Cardiac muscle cell (in vitro differentiated cells and primary cell): ENCODE results near the gene RCN1. TPM values are rescaled to one million over a fixed set of nuclear protein-coding genes. Genes with fewer than 3 reads are reported as not detected.

ENCODE experiments used
- DNase-seq, 2 donors: peaks; one replicate each; pipeline versions ENCODE4 v3.0.0 to v3.0.0-alpha.2; 2010 to 2017; ENCODE audit warnings: low read depth in 1 of 2, low spot score in 1 of 2
- H3K27ac ChIP-seq: fragments of 200-600 bp; sonication (generic); 2 replicates; pipeline ENCODE4 v1.5.1; 2016
- H3K27me3 ChIP-seq: fragments of 200-600 bp; sonication (generic); 2 replicates; pipeline ENCODE4 v1.6.0; 2016; ENCODE audit warnings: control low read depth
- H3K36me3 ChIP-seq: fragments of 200-600 bp; sonication (generic); 2 replicates; pipeline ENCODE4 v1.5.1; 2016; ENCODE audit warnings: control low read depth
- H3K4me1 ChIP-seq: fragments of 200-600 bp; sonication (generic); 2 replicates; pipeline ENCODE4 v1.8.1; 2017; ENCODE audit warnings: low read depth, mild to moderate bottlenecking, mixed run types
- H3K4me3 ChIP-seq: fragments of 200-600 bp; sonication (generic); 2 replicates; pipeline ENCODE4 v1.5.1; 2016; ENCODE audit warnings: mild to moderate bottlenecking
- H3K9me3 ChIP-seq: fragments of 200-600 bp; sonication (generic); 2 replicates; pipeline ENCODE4 v1.5.1; 2017; ENCODE audit warnings: low read depth, mild to moderate bottlenecking, control low read depth
- CTCF ChIP-seq: IDR thresholded peaks from 2 replicates; pipeline ENCODE4 v1.5.1; 2012; ENCODE audit warnings: low read depth, mild to moderate bottlenecking, low read length
- polyA plus RNA-seq: library from polyadenylated mRNA; unstranded; fragments of >200 nt; fragmentation: Nextera tagmentation; extraction: Ambion mirVana; gene quantifications from 2 replicates; pipeline ENCODE4 v1.2.1, GENCODE V29; 2016
- total RNA-seq: library from RNA; depleted of rRNA; stranded (reverse); fragments of >200 nt; gene quantifications from 2 replicates; pipeline ENCODE4 v1.2.3, GENCODE V29; 2016

Gene RCN1
- total and polyA plus RNA-seq, 2 experiments from 2014 or later: 64.5 to 125 TPM

DNA sequence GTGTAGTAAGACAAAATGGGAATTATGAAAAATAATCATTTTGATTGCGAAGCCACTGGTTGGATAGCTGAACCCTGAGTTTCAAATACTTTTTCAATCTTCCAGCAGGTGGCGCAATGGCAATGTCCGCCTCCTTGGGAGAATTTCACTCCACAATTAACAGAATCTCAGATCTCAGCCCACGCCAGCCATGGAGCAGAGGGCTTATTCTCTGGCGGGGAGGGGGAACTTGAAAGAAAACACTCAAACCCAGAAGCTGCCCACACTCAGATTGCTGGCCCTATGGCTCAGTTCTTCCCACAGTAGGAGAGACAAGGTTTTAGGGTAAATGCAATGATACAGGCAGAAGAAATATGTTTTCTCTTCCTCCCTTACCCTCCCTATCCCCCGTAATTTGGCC is 38.7 kb upstream of the RCN1 start:
- Histone ChIP-seq H3K9me3 (no peaks in the 10 kb centered on the region), H3K4me1 (no peaks in the 10 kb centered on the region), H3K27ac (no peak overlapping the region), H3K4me3 (no peak overlapping the region), H3K36me3 (no peaks in the 10 kb centered on the region), H3K27me3 (peaks cover 26% of the 10 kb centered on the region)
- TF ChIP-seq CTCF: peak; percentile 62
- peak; percentile 73 to 76 for DNase-seq

GRCh38 chr11:32053151-32053888 is 37.6 kb upstream of the RCN1 start:
- no peak overlapping the region for H3K27ac ChIP-seq
- no peaks in the 10 kb centered on the region for H3K36me3 ChIP-seq
- no peak overlapping the region for H3K4me3 ChIP-seq
- TF ChIP-seq CTCF: no peak
- peak in 1 of 2 donors; percentile 17 for DNase-seq
- no peaks in the 10 kb centered on the region for H3K4me1 ChIP-seq
- H3K9me3 ChIP-seq: no peaks in the 10 kb centered on the region
- peaks cover 26% of the 10 kb centered on the region for H3K27me3 ChIP-seq

DNA sequence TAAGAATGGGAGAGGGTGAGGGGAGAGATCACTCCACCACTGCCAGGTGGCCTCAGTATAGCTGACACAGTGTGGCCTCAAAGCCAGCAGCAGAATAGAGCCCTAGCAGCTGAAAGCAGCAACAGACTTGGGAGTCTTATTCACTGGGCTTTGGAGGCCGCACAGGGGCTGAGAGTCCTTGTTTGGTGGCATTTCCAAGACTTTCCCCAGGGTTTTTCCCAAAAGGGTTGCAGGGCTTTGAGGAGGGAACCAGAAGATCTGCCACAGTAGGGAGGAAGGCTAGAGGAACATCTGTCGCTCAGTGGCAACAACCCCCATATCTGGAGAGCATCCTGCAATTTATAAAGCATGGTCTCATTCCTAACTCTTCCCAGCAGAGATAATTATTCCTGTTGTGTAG is 35.0 kb upstream of the RCN1 start:
- no peaks in the 10 kb centered on the region for H3K9me3 ChIP-seq
- no peak overlapping the region for H3K4me3 ChIP-seq
- no peaks in the 10 kb centered on the region for H3K4me1 ChIP-seq
- H3K27ac ChIP-seq: no peak overlapping the region
- no peak for TF ChIP-seq CTCF
- H3K27me3 ChIP-seq: peaks cover 8% of the 10 kb centered on the region
- H3K36me3 ChIP-seq: no peaks in the 10 kb centered on the region
- DNase-seq: no peak

DNA sequence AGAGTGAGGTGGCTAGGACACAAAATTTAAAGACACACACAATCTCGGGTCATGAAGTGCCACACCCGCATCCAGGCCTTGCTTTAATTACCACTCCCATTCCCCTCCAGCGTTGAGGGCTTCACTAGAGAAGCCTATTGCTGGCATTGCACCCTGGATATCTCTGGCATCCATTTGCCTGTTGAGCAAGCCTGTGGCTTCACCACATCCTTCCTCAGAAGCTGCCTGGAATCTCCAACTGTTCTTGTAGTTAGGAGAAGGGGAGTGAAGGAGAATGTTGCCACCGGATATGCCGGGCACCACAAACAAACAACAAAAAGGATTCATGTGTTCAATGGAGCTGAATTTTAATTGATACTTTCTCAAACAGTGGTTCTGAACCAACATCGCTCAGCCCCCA is 34.4 kb upstream of the RCN1 start:
- no peak overlapping the region for H3K4me3 ChIP-seq
- no peak overlapping the region for H3K27ac ChIP-seq
- no peak for TF ChIP-seq CTCF
- no peaks in the 10 kb centered on the region for H3K9me3 ChIP-seq
- no peaks in the 10 kb centered on the region for H3K36me3 ChIP-seq
- H3K27me3 ChIP-seq: peaks cover 4% of the 10 kb centered on the region
- no peaks in the 10 kb centered on the region for H3K4me1 ChIP-seq
- DNase-seq: peak in 1 of 2 donors; percentile 92

GRCh38 chr11:32059686-32060462 is 31.0 kb upstream of the RCN1 start:
- no peak overlapping the region for H3K27ac ChIP-seq
- H3K9me3 ChIP-seq: no peaks in the 10 kb centered on the region
- no peak for TF ChIP-seq CTCF
- H3K4me3 ChIP-seq: no peak overlapping the region
- peaks cover 8% of the 10 kb centered on the region for H3K27me3 ChIP-seq
- H3K4me1 ChIP-seq: peaks cover 2% of the 10 kb centered on the region
- H3K36me3 ChIP-seq: no peaks in the 10 kb centered on the region
- no peak for DNase-seq
